ENCODE measurements around the gene DAAM1.

The DAAM1 gene

GRCh38 chr14:59240356-59240755 is 51.9 kb downstream of the DAAM1 start:
- H2AFZ ChIP-seq (ENCODE audit: low read depth, low read length), result no peak overlapping the region
- TF ChIP-seq EZH2phosphoT487 (IDR thresholded peaks at IDR 0.05; ENCODE audit: low read depth), result no peak
- TF ChIP-seq, protein P1, sequence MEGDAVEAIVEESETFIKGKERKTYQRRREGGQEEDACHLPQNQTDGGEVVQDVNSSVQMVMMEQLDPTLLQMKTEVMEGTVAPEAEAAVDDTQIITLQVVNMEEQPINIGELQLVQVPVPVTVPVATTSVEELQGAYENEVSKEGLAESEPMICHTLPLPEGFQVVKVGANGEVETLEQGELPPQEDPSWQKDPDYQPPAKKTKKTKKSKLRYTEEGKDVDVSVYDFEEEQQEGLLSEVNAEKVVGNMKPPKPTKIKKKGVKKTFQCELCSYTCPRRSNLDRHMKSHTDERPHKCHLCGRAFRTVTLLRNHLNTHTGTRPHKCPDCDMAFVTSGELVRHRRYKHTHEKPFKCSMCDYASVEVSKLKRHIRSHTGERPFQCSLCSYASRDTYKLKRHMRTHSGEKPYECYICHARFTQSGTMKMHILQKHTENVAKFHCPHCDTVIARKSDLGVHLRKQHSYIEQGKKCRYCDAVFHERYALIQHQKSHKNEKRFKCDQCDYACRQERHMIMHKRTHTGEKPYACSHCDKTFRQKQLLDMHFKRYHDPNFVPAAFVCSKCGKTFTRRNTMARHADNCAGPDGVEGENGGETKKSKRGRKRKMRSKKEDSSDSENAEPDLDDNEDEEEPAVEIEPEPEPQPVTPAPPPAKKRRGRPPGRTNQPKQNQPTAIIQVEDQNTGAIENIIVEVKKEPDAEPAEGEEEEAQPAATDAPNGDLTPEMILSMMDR (IDR thresholded peaks at IDR 0.05; ENCODE audit: low read depth, low read length), result no peak
- peak overlapping the region; percentile 56 for H3K4me2 ChIP-seq (ENCODE audit: low read length)

DNA sequence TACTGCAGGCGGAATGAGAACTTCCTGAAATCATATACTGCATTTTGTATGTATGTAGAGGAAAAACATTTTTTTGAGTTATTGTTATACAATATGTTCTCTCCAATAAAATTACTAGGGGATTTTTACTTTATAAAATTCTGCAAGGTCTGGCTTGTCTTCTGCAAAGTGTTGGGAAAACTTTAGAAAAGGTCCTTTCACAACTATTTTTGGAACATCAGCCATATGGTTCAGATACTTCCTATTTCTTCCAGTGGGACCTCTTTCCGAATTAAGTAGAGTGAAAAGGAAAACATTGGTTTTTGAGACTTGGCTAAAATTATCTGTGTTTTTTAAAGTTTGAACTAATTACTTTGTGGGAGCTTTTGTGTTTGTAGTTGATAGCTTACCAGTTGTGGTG is 52.7 kb downstream of the DAAM1 start:
- Histone ChIP-seq H3K27ac (ENCODE audit: low read length) (no peak overlapping the region), H3K36me3 (replicated peaks; ENCODE audit: low read depth, low read length) (no peaks in the 10 kb centered on the region), H3K27me3 (ENCODE audit: low read depth, low read length) (no peaks in the 10 kb centered on the region; the same call in 1 of the 2 replicates), H3K9ac (ENCODE audit: low read length) (no peak overlapping the region), H3K4me3 (ENCODE audit: low read length) (no peak overlapping the region), H2AFZ (ENCODE audit: low read depth, low read length) (no peak overlapping the region), H3K79me2 (ENCODE audit: low read length) (peaks cover 31% of the 10 kb centered on the region), H3K4me2 (ENCODE audit: low read length) (no peak overlapping the region), H3K9me3 (ENCODE audit: insufficient read depth, low read length) (no peaks in the 10 kb centered on the region), H3K4me1 (ENCODE audit: low read length) (peaks cover 33% of the 10 kb centered on the region), H4K20me1 (ENCODE audit: insufficient read depth, low read length) (peaks cover 44% of the 10 kb centered on the region)
- TF ChIP-seq, protein P1 (IDR thresholded peaks at IDR 0.05; ENCODE audit: low read depth, low read length), result no peak

More at GRCh38 chr14:59240356-59240755, 51.9 kb downstream of the DAAM1 start:
- Histone ChIP-seq H3K9me3 (ENCODE audit: insufficient read depth, low read length) (no peaks in the 10 kb centered on the region), H4K20me1 (ENCODE audit: insufficient read depth, low read length) (peaks cover 37% of the 10 kb centered on the region), H3K9ac (ENCODE audit: low read length) (no peak overlapping the region), H3K4me3 (ENCODE audit: low read length) (no peak overlapping the region), H3K27me3 (ENCODE audit: low read depth, low read length) (no peaks in the 10 kb centered on the region; the same call in 1 of the 2 replicates), H3K79me2 (ENCODE audit: low read length) (peaks cover 34% of the 10 kb centered on the region), H3K27ac (ENCODE audit: low read length) (no peak overlapping the region), H3K36me3 (replicated peaks; ENCODE audit: low read depth, low read length) (no peaks in the 10 kb centered on the region), H3K4me1 (ENCODE audit: low read length) (peaks cover 25% of the 10 kb centered on the region)

- H2AFZ ChIP-seq (ENCODE audit: low read depth, low read length), result no peak overlapping the region
- no peak overlapping the region for H3K4me2 ChIP-seq (ENCODE audit: low read length)
- H3K27ac ChIP-seq (ENCODE audit: low read length), result no peak overlapping the region
- H3K9ac ChIP-seq (ENCODE audit: low read length), result no peak overlapping the region
- H3K79me2 ChIP-seq (ENCODE audit: low read length), result peaks cover 20% of the 10 kb centered on the region
- no peak for TF ChIP-seq EZH2phosphoT487 (IDR thresholded peaks at IDR 0.05; ENCODE audit: low read depth)
- TF ChIP-seq, protein P1 (IDR thresholded peaks at IDR 0.05; ENCODE audit: low read depth, low read length), result no peak
- H3K36me3 ChIP-seq (replicated peaks; ENCODE audit: low read depth, low read length), result no peaks in the 10 kb centered on the region
- peaks cover 43% of the 10 kb centered on the region for H4K20me1 ChIP-seq (ENCODE audit: insufficient read depth, low read length)
- no peak overlapping the region for H3K4me3 ChIP-seq (ENCODE audit: low read length)
- H3K4me1 ChIP-seq (ENCODE audit: low read length), result peaks cover 38% of the 10 kb centered on the region
- no peaks in the 10 kb centered on the region for H3K9me3 ChIP-seq (ENCODE audit: insufficient read depth, low read length)
- no peaks in the 10 kb centered on the region; the same call in 1 of the 2 replicates for H3K27me3 ChIP-seq (ENCODE audit: low read depth, low read length)
These were observed 54.7 kb downstream of the DAAM1 start for GRCh38 chr14:59243174-59243573.

GRCh38 chr14:59244581-59244980 is 56.1 kb downstream of the DAAM1 start:
- H2AFZ ChIP-seq (ENCODE audit: low read depth, low read length), result no peak overlapping the region
- peaks cover 37% of the 10 kb centered on the region for H3K4me1 ChIP-seq (ENCODE audit: low read length)
- H3K27ac ChIP-seq (ENCODE audit: low read length), result no peak overlapping the region
- TF ChIP-seq, protein P1 (IDR thresholded peaks at IDR 0.05; ENCODE audit: low read depth, low read length), result no peak
- no peak for TF ChIP-seq EZH2phosphoT487 (IDR thresholded peaks at IDR 0.05; ENCODE audit: low read depth)
- H3K9ac ChIP-seq (ENCODE audit: low read length), result no peak overlapping the region
- peaks cover 37% of the 10 kb centered on the region for H4K20me1 ChIP-seq (ENCODE audit: insufficient read depth, low read length)
- H3K27me3 ChIP-seq (ENCODE audit: low read depth, low read length), result no peaks in the 10 kb centered on the region; the same call in 1 of the 2 replicates
- peak overlapping the region; percentile 39; the same call in 1 of the 2 replicates for H3K4me2 ChIP-seq (ENCODE audit: low read length)
- no peaks in the 10 kb centered on the region for H3K9me3 ChIP-seq (ENCODE audit: insufficient read depth, low read length)
- no peak overlapping the region for H3K4me3 ChIP-seq (ENCODE audit: low read length)
- no peaks in the 10 kb centered on the region for H3K36me3 ChIP-seq (replicated peaks; ENCODE audit: low read depth, low read length)
- H3K79me2 ChIP-seq (ENCODE audit: low read length), result peaks cover 19% of the 10 kb centered on the region
